Upper lobe of left lung (tissue), 6 donors: ENCODE data around the gene DMP1. TPM values are rescaled to one million over a fixed set of nuclear protein-coding genes. Genes with fewer than 3 reads are reported as not detected.

Experiments used
- ATAC-seq, 2 donors: fragments of 200-7000 bp; cut with Tn5 transposase; one replicate each; pipeline ENCODE4 v1.9.1; 2022; ENCODE audit warnings: mild to moderate bottlenecking in 2 of 2, moderate library complexity in 2 of 2; ENCODE audit not compliant: low FRiP score in 2 of 2
- DNase-seq, 2 donors: peaks; one replicate each; pipeline ENCODE4 v3.0.0-alpha.2; 2019 to 2020
- H3K27ac ChIP-seq, 4 donors: fragments of 200-600 bp; sonication (generic); one replicate each; pipeline ENCODE4 v1.5.1; 2016 to 2019
- H3K27me3 ChIP-seq, 4 donors: fragments of 200-600 bp; sonication (generic); one replicate each; pipeline ENCODE4 v1.5.1; 2017 to 2019
- H3K36me3 ChIP-seq, 4 donors: fragments of 200-600 bp; sonication (generic); one replicate each; pipeline ENCODE4 v1.5.1; 2016 to 2019
- H3K4me1 ChIP-seq, 4 donors: fragments of 200-600 bp; sonication (generic); one replicate each; pipeline ENCODE4 v1.5.1; 2018 to 2019
- H3K4me3 ChIP-seq, 4 donors: fragments of 200-600 bp; sonication (generic); one replicate each; pipeline ENCODE4 v1.5.1; 2017 to 2019; ENCODE audit warnings: mild to moderate bottlenecking in 2 of 4, moderate library complexity in 1 of 4
- H3K9me3 ChIP-seq, 4 donors: fragments of 200-600 bp; sonication (generic); one replicate each; pipeline ENCODE4 v1.5.1; 2018 to 2019
- CTCF ChIP-seq, 6 experiments: fragments of 450-650 bp in 4 of 6; fragments of 200-600 bp in 2 of 6; sonication (generic) in 2 of 6; IDR thresholded peaks; one replicate each; pipeline ENCODE4 v1.5.1; 2016 to 2019; ENCODE audit warnings: antibody characterized with exemption in 6 of 6
- EP300 ChIP-seq, 4 donors: sonication (generic); formaldehyde crosslinking; IDR thresholded peaks; one replicate each; pipeline ENCODE4 v1.5.1; 2017; ENCODE audit warnings: antibody characterized with exemption in 4 of 4, control low read depth in 2 of 4
- POLR2A ChIP-seq, 4 donors: fragments of 450-650 bp; IDR thresholded peaks; one replicate each; pipeline ENCODE4 v1.5.1; 2016 to 2017; ENCODE audit warnings: antibody characterized with exemption in 4 of 4, mild to moderate bottlenecking in 2 of 4
- POLR2AphosphoS5 ChIP-seq, 2 donors: sonication (generic); formaldehyde crosslinking; IDR thresholded peaks; one replicate each; pipeline ENCODE4 v1.5.1; 2017; ENCODE audit warnings: antibody characterized with exemption in 2 of 2
- WGBS, 2 donors: methylation state at CpG; one replicate each; pipeline ENCODE4 v1.1.5; 2017 to 2018; 5-methylcytosine and 5-hydroxymethylcytosine counted together
- total RNA-seq, 6 donors: library from RNA; depleted of rRNA in 4 of 6; stranded (reverse); fragments of >200 nt in 4 of 6; gene quantifications; one replicate each; pipeline versions ENCODE4 v1.1.0 to v1.2.1, GENCODE V29; 2016 to 2021
- donor health status: DM: no; HTN: no; CAD: no; lungs with moderate emphysema.
- donor health status: DM: no; HTN: yes; CAD: no; lungs with severe emphysema.

Gene DMP1
- total RNA-seq, 6 donors from 2014 or later, result not detected

GRCh38 chr4:87697272-87697671 is 47.2 kb downstream of the DMP1 start:
- DNase-seq (no peak), ATAC-seq (peak in 1 of 2 donors; percentile 26)
- Histone ChIP-seq H3K36me3 (no peaks in the 10 kb centered on the region), H3K27me3 (no peaks in the 10 kb centered on the region), H3K27ac (no peak overlapping the region), H3K9me3 (peaks cover 0 to 12% (median 3%) of the 10 kb centered on the region in 4 donors), H3K4me3 (no peak overlapping the region), H3K4me1 (no peaks in the 10 kb centered on the region)
- 91 to 92% methylated on average over 5 of the region's 5 CpGs for WGBS, 2 donors
- TF ChIP-seq EP300 (IDR thresholded peaks at IDR 0.05), result no peak
- no peak for TF ChIP-seq CTCF (IDR thresholded peaks at IDR 0.05)
- no peak for TF ChIP-seq POLR2A (IDR thresholded peaks at IDR 0.05)
- no peak for TF ChIP-seq POLR2AphosphoS5 (IDR thresholded peaks at IDR 0.05)

- ATAC-seq (peak in 1 of 2 donors; percentile 59), DNase-seq (peak in 1 of 2 donors; percentile 45)
- no peak for TF ChIP-seq CTCF (IDR thresholded peaks at IDR 0.05)
- TF ChIP-seq EP300 (IDR thresholded peaks at IDR 0.05), result no peak
- TF ChIP-seq POLR2AphosphoS5 (IDR thresholded peaks at IDR 0.05), result no peak
- TF ChIP-seq POLR2A (IDR thresholded peaks at IDR 0.05), result no peak
- Histone ChIP-seq H3K4me1 (no peaks in the 10 kb centered on the region), H3K4me3 (no peak overlapping the region), H3K36me3 (no peaks in the 10 kb centered on the region), H3K27ac (no peak overlapping the region), H3K27me3 (no peaks in the 10 kb centered on the region), H3K9me3 (peaks cover 0 to 6% (median 0%) of the 10 kb centered on the region in 4 donors)
- WGBS, 2 donors, result 90% methylated on average over 2 of the region's 2 CpGs; no CpG with 5 or more reads in 1 of the 2 donors
These were observed 47.9 kb downstream of the DMP1 start for GRCh38 chr4:87697945-87698344.

- no peak overlapping the region for H3K27ac ChIP-seq
- no peaks in the 10 kb centered on the region for H3K27me3 ChIP-seq
- ATAC-seq, result no peak
- WGBS, 2 donors, result 92 to 100% methylated on average over 2 of the region's 2 CpGs
- H3K36me3 ChIP-seq, result no peaks in the 10 kb centered on the region
- TF ChIP-seq POLR2AphosphoS5 (IDR thresholded peaks at IDR 0.05), result no peak
- TF ChIP-seq POLR2A (IDR thresholded peaks at IDR 0.05), result no peak
- no peak for TF ChIP-seq CTCF (IDR thresholded peaks at IDR 0.05)
- TF ChIP-seq EP300 (IDR thresholded peaks at IDR 0.05), result no peak
- no peak for DNase-seq
- peaks cover 0 to 6% (median 0%) of the 10 kb centered on the region in 4 donors for H3K9me3 ChIP-seq
- H3K4me3 ChIP-seq, result no peak overlapping the region
- no peaks in the 10 kb centered on the region for H3K4me1 ChIP-seq
These were observed 48.3 kb downstream of the DMP1 start for GRCh38 chr4:87698394-87698793.

- no peak for ATAC-seq
These were observed 53.9 kb downstream of the DMP1 start for GRCh38 chr4:87704001-87704400.

More at GRCh38 chr4:87704001-87704400, 53.9 kb downstream of the DMP1 start:
- H3K4me3 ChIP-seq, result no peak overlapping the region
- no peaks in the 10 kb centered on the region for H3K9me3 ChIP-seq
- no peaks in the 10 kb centered on the region for H3K4me1 ChIP-seq
- WGBS, 2 donors, result 85 to 90% methylated on average over 3 of the region's 3 CpGs
- DNase-seq, result no peak
- no peaks in the 10 kb centered on the region for H3K27me3 ChIP-seq
- no peak overlapping the region for H3K27ac ChIP-seq
- TF ChIP-seq POLR2AphosphoS5 (IDR thresholded peaks at IDR 0.05) (no peak), EP300 (IDR thresholded peaks at IDR 0.05) (no peak), POLR2A (IDR thresholded peaks at IDR 0.05) (no peak), CTCF (IDR thresholded peaks at IDR 0.05) (no peak)
- H3K36me3 ChIP-seq, result no peaks in the 10 kb centered on the region
